Epidermal melanocyte (primary cell): ENCODE data around the gene NHERF2.

Experiments used
- DNase-seq: peaks from one replicate; pipeline ENCODE4 v3.0.0; 2011; ENCODE audit warnings: low spot score; ENCODE audit not compliant: insufficient read length

The NHERF2 gene

DNA sequence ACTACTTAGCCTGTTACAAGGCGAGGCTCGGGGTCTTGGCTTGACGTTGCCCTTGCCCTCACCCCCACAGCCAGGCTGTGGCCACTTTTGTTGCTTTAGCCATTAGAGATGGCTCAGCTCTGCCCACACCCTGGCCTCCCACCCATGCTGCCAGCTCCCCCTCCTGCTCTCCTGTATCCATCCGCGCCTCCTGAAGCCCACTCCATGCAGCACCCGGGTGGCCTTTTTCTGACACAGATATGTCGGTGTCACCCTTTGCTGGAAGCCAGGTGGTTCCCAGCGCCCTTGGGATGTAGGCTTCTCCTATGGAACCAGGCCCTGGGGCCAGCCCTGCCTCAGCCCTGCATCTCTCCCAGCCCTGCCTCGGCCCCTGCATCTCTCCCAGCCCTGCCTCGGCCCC, 30.7 kb downstream of the NHERF2 start:
- no peak for DNase-seq

DNA sequence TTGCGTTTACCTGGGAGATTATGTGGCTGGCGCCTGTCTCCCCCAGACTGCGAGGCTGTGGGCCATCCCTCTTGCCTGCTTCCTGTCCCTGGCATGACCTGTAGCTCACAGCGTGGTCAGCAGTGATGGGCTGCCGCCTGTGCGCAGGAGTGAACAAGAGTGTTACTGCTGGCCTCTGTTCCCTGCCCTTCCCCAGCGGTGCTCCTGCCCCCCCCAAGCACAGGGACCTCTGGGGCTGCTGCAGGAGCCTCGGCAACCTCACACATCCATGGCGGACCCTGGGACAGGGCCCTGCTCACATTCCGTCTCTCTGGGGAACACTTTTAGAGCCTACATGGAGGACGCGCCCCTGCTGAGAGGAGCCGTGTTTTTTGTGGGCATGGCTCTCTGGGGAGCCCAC, 31.7 kb downstream of the NHERF2 start:
- no peak for DNase-seq

DNA sequence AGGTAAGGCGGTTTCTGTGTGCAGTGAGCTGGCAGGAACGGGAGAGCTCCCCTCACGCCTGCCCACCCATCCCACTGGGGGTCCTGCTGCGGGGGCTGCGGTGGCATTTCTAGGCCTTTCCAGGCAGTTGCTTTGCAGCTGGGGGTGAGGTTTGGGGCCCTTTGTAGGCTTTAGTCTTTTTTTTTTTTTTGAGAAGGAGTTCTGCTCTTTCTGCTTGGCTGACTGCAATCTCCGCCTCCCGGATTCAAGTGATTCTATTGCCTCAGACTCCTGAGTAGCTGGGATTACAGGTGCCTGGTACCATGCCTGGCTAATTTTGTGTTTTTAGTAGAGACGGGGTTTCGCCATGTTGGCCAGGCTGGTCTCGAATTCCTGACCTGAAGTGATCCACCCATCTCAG, 32.2 kb downstream of the NHERF2 start:
- no peak for DNase-seq

DNA sequence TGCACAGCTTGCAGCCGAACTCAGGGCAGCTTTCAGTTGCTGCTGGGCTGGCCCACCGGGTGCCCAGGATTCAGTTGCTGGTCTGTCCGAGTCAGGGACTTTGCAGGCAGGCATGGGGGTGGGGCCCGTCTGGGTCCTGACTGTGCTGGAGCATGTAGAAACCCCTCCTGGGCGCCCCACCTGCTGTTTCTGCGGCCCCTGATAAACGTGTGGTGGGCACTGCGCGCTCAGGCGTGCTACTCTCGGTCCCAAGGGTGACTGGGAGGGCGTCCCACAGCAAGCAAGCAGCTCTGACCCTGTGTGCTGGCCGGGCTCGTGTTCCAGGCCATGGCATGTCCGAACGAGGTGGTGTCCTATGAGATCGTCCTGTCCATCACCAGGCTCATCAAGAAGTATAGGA, 33.6 kb downstream of the NHERF2 start:
- DNase-seq = no peak

DNA sequence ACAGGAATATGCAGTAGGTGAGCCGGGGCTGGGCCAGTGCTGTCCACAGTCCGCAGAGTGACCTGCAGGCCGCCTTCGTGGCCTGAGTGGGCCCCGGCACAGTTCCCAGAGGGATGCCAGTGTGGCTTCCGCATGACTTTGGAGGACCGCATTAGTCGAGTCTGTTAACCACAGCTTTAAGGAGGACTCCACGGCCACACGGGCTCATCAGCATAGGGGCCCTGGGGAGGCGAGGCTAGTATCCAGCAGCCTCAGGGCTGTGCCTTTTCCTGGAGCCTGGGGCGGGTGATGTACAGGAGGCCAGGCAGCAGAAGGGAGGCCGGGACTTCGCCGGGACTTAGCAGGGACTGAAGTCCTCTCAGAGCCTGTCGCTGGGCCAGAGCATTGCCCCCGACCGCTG, 34.3 kb downstream of the NHERF2 start:
- no peak for DNase-seq

DNA sequence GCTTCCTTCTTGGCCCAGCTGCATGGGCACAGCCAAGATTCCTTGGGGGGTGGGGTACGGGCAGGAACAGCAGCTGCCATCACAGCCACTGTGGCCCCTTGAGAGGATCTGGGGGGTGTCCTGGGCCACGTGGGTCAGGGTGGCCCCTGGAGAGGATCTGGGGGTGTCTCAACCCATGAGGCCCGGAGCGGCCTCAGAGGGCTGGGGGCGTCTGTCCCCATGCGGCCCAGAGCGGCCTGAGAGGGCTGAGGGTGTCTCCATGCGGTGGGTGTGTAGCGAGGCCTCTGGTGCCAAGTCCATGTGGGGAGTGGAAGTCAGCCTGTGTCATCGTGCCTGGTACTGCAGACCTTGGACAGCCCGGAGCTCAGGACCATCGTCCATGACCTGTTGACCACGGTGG, 34.8 kb downstream of the NHERF2 start:
- DNase-seq = no peak

DNA sequence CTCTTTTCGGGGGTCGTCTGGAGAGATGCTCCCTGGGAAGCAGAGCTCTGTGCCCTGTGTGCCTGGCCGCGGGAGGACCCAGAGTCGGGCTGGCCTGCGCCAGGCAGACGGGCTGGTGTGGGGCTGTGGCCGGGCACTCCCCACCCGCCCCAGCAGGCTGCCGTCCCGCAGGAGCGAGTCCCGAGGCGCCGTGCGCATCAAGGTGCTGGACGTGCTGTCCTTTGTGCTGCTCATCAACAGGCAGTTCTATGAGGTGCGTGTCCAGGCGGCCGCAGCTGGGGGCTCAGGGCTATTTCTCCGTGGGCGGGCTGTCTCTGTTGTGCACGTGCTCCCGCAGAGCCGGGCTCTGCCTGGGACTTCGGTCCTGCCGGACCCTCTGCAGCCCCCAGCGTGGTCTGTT, 36.1 kb downstream of the NHERF2 start:
- no peak for DNase-seq

DNA sequence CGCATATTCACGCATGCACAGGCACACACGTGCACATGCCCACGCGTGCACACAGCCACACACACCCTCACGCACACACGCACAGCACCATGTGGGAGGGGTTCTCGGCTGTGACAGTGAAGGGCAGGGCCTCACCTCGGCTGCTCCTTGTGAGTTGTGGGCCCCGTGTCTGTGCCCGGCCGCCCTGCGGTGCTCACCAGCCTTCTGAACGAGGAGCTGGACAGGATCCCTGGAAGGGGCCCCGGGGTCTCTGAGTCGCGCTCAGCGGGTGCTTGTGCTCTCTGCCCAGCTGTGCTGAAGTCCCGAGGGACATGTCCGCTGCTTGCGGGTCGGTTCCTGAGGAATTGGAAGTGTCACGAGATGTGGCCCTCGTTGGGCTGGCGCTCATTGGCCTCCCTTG, 37.2 kb downstream of the NHERF2 start:
- no peak for DNase-seq

DNA sequence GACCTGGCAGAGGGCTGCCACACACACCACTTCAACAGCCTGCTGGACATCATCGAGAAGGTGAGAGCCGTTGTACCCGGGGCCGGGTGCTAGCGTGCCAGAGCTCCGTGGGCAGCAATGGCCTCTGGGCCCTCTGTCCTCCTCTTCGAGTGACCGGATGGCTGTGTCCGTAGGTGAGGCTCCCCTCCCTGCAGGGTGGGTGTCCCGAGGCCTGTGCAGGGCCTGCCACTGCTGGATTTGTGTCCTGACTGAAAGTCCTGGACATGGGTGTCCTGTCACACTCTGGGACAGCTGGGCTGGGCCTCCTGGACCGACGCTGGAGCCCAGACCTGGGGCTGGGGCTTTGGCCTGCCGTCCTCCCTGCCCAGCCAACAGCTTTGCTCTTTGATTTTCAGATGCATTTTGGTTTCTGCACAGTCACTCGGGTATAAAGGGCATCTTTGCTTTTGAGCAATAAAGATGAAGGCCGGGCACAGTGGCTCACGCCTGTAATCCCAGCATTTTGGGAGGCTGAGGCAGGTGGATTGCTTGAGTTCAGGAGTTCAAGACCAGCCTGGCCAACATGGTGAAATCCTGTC, 37.8 kb downstream of the NHERF2 start:
- no peak for DNase-seq

DNA sequence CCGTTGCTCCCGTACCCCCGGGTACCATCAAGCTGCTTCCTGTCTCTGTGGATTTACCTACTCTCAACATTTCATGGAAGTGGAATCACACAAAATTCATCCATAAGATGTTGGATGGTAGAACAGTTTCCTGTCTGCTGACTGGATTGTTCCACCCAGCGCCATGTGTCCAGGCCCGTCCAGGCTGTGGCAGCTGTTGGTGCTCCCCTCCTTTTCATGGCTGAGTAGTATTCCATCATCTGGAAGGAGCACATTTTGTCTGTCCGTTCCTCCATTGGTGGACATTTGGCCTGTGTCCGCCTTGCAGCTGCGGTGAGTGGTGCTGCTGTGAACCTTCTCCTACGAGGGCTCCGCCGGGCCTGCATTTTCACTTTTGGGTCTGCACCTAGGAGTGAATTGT, 39.4 kb downstream of the NHERF2 start:
- DNase-seq = no peak

DNA sequence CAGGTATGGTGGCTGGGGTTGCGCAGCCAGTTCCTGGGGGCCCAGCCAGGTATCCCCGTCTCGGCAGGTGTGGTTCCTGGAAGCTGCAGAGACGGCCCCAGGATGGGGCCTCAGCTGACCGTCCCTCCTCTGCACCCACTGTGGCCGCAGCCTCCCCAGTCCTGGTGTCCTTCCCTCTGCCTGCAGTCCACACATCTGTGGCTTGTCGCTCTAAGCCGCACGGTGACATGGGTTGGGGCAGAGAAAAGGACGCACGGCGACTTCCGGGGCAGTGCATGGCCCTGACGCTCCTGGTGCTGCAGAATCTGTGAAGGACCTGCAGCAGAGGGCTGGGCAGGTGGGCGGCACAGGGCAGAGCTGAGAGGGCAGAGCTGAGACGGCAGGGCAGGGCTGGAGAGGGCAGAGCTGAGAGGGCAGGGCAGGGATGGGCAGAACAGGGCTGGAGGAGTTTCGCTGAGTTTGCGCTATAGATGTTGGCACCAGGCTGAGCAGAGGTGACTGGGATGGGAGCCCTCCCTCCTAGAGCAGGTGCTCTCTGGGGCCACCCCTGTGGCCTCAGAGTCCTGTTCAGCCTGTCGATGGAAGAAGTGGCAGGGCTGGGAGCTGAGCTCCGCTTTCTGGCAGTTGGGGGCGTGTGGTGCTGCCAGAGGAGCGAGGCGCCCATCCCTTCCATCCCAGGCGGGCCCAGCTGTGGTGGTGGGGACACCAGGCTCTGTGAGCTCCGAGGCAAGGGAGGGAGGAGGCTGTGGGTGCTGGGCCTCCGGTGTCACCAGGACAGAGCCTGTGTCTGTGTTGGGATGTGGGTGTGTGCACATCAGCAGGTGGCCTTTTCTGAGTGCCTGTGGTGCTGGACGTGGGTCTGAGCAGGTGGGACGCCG, 44.1 kb downstream of the NHERF2 start:
- DNase-seq = no peak

DNA sequence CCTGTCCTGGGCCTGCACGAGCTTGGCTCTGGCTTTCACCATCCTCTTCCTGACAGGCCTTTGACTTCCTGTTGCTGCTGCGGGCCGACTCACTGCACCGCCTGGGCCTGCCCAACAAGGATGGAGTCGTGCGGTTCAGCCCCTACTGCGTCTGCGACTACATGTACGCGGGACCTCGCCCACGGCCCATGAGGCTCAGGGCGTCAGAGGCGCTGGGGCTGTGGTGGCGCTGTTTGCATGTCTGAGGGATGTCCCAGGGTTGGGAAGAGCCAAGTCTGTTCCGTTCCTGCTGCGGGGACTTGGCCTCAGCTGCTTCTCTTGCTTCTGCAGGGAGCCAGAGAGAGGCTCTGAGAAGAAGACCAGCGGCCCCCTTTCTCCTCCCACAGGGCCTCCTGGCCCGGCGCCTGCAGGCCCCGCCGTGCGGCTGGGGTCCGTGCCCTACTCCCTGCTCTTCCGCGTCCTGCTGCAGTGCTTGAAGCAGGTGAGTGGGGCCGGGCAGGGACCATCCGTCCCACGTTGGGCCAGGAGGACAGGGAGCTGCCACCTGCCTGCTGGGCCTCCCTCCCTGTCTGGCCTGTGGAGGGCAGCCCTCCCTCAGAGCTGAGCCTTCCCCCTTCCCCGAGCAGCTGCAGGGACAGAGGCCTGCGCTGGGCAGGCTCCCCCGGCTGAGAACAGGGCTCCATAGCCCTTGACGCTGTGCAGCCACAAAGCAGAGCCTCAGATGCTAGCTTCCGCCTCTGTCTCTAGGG, 44.9 kb downstream of the NHERF2 start:
- DNase-seq = no peak

DNA sequence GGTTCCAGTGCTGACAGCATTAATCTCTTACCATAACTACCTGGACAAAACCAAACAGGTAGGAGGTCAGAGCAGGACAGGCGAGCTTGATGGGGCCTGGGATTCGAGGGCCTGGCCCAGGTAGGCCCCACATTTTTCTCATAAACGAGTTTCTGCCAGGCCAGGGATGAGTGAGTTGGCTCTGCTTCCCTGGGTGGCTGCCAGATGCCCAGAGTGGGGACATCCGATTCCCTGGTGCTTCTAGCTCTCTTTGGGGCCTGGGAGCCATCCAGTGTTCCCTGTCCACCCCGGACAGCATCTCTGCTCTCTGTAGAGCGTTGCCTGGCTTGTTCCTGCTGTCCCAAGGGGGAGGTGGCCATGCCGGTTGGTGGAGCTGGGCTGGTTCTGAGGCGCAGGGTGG, 46.2 kb downstream of the NHERF2 start:
- no peak for DNase-seq

DNA sequence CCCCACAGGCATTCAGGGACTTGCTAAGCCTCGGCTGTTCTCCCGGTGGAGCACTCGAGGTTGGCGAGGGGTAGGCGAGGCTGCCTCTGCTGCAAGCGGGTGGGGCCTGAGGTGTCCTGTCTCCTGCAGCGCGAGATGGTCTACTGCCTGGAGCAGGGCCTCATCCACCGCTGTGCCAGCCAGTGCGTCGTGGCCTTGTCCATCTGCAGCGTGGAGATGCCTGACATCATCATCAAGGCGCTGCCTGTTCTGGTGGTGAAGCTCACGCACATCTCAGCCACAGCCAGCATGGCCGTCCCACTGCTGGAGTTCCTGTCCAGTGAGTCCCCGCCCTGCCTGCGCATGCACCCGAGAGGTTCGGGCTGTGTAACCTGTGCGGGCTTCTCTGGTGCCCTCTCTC, 47.4 kb downstream of the NHERF2 start:
- DNase-seq = no peak

DNA sequence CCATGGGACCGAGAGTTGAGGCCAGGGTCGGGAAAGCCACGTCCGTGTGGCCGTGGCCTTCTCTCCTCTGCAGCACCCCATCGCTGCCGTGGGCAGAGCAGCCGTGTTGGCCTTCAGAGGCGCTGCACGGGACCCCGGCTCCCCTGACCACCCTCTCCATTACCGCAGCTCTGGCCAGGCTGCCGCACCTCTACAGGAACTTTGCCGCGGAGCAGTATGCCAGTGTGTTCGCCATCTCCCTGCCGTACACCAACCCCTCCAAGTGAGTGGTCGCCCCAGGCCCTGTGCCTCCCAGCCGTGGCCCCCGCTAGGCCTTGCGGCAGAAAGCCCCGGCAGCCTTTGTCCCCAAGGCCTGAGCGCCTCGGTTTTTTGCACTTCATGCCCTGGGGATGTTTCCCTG, 48.9 kb downstream of the NHERF2 start:
- DNase-seq = no peak

DNA sequence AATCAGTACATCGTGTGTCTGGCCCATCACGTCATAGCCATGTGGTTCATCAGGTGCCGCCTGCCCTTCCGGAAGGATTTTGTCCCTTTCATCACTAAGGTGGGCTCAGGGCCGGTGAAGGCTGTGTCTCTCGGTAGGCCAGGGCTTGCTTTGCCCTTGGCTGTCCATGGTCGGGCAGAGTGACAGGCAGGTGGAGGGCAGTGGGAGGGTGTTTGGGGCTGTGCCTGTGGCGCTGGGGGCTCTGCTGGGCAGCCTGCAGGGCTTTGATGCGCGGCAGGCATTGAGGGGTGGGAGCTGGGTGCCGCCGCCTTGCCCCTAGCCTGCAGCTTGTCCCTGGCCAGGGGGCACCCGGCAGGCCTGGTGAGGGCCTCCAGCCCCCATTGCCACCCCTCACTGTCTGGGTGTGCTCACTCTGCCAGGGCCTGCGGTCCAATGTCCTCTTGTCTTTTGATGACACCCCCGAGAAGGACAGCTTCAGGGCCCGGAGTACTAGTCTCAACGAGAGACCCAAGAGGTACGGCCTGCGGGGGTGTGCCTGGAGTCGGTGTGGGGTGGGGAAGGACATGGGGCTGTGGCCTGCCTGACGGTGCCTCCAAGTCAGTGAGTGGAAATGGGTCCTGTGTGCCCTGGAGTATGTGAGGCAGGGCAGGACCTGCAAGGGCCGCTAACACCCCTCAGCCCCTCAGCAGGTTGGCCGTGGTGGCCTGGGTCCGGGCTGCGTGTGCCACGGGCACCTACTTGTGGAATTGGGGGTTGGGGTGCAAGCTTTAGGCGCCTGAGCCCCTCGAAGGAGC, 49.6 kb downstream of the NHERF2 start:
- no peak for DNase-seq

DNA sequence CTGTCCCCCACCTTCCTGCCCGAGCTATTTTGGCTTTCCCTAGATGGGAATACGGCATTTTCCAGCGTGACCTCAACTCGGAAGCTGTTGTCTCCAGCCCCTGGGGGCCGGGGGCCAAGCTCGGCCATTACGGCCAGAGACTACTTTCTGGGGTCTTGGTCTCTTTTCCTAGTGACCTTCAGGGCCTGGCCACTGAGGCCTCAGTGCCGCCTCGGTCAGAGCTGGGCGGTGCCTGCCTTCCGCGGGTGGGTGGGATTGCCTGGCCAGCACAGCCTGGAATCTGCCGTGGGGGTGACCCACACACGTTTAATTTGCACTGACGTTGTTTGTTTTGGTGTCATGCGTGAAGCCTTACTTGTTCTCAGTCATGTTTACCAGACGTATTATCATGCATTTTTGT, 50.3 kb downstream of the NHERF2 start:
- no peak for DNase-seq

DNA sequence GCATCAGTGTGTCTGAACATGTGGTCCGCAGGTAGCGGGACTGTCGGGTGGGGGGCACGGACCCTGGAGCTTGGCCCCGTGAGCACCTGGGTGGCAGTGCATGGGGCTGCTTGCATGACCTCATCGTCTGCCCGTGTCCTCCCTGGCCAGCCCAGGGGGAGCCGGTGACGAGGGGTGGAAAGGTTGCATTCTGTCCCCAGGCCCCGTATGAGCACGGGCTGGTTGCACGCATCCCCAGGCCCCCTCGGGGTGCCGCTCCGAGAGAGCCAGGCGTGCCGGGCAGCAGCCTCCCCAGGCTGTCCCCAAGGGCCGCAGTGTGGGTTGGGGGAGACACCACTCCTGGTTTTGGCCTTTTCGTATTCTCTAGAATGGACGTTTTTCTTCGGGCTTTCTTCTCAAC, 51.0 kb downstream of the NHERF2 start:
- no peak for DNase-seq

DNA sequence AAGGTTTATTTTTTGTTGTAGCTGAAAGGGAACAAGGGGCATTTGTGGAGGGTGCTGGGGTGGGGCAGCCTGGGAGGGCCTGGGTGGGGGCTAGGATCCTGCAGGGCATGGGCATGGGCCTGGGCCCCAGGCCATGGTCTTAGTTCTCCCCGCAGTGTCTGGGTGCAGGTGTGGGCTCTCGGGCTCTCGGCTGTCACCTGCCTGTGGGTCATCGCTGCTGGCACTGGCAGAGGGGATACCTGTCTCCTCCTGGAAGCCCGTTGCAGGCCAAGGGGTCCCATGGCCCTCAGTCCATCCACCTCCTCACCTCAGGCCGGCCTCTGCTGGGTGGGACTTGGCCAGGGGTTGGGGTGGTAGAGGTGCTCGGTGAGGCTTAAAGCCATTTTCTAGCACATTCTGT, 51.4 kb downstream of the NHERF2 start:
- DNase-seq = no peak

DNA sequence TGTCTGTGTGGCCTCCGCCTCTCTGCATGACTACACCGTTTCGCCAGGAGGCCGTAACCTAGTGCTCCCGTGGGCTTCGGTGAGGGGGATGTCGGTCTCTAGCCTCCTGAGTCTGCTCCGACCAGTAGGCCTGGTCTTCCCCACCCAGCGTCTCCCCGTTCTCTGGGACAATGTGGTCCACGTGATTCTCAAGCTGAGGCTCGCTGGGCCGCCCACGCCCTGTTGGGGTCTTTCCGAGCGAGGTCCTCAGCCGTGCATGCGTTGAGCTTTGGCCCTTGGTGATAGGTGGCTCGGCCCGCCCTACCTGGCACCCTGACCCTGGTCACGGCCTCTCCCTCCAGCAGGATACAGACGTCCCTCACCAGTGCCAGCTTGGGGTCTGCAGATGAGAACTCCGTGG, 52.0 kb downstream of the NHERF2 start:
- DNase-seq = no peak

DNA sequence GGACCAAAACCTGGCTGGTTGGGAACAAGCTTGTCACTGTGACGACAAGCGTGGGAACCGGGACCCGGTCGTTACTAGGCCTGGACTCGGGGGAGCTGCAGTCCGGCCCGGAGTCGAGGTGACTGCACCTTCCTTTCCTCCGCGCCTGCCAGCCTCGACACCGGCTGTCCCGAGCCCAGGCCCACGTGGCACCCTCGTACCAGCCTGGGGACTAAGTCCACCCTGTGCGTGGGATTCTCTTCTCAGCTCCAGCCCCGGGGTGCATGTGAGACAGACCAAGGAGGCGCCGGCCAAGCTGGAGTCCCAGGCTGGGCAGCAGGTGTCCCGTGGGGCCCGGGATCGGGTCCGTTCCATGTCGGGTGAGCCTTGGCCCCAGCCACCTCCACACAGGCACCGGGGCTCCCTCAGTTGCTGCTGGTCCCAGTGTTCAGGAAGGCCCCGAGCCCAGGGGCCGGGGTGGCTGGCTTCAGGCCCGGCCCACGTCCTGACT, 52.7 kb downstream of the NHERF2 start:
- no peak for DNase-seq

DNA sequence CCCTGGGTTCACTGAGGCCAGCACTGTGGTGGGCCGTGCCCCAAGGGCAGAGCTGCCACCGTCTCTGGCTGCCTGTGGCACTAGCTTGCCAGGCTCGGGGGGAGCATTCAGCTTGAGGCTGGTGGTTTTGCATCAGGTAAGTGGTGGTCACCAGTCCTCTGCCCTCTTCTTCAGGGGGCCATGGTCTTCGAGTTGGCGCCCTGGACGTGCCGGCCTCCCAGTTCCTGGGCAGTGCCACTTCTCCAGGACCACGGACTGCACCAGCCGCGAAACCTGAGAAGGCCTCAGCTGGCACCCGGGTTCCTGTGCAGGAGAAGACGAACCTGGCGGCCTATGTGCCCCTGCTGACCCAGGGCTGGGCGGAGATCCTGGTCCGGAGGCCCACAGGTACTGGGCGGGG, 53.3 kb downstream of the NHERF2 start:
- DNase-seq = no peak
